Breast epithelium (tissue), 3 donors: Measurements from ENCODE around the gene ABLIM2.

ENCODE experiments used
- POLR2A ChIP-seq: fragments of 450-650 bp; IDR thresholded peaks from one replicate; pipeline ENCODE4 v1.6.1; 2016; ENCODE audit warnings: antibody characterized with exemption, mild to moderate bottlenecking, moderate library complexity
- POLR2AphosphoS5 ChIP-seq, 3 donors: sonication (generic); formaldehyde crosslinking; IDR thresholded peaks; one replicate each; pipeline ENCODE4 v1.6.1; 2017; ENCODE audit warnings: antibody characterized with exemption in 3 of 3
- TF ChIP-seq, protein P1 (sequence below), 3 donors: fragments of 450-650 bp; IDR thresholded peaks; one replicate each; pipeline ENCODE4 v1.5.1; 2016 to 2017; ENCODE audit warnings: antibody characterized with exemption in 3 of 3, mild to moderate bottlenecking in 3 of 3, moderate library complexity in 3 of 3

GRCh38 chr4:8203052-8203401, 44.4 kb upstream of the ABLIM2 start:
- TF ChIP-seq, protein P1, sequence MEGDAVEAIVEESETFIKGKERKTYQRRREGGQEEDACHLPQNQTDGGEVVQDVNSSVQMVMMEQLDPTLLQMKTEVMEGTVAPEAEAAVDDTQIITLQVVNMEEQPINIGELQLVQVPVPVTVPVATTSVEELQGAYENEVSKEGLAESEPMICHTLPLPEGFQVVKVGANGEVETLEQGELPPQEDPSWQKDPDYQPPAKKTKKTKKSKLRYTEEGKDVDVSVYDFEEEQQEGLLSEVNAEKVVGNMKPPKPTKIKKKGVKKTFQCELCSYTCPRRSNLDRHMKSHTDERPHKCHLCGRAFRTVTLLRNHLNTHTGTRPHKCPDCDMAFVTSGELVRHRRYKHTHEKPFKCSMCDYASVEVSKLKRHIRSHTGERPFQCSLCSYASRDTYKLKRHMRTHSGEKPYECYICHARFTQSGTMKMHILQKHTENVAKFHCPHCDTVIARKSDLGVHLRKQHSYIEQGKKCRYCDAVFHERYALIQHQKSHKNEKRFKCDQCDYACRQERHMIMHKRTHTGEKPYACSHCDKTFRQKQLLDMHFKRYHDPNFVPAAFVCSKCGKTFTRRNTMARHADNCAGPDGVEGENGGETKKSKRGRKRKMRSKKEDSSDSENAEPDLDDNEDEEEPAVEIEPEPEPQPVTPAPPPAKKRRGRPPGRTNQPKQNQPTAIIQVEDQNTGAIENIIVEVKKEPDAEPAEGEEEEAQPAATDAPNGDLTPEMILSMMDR (IDR thresholded peaks at IDR 0.05) = no peak
- TF ChIP-seq POLR2A = no peak
- no peak for TF ChIP-seq POLR2AphosphoS5 (IDR thresholded peaks at IDR 0.05)
